T-helper 1 cell treated with Interleukin-12 subunit alpha and Interleukin-12 subunit beta and Interleukin-4 antibody, amounts not matched to agents 30 ng/mL and 1 ng/mL, for 36 hours (primary cell): ENCODE results near the gene LRRC14B. TPM values are rescaled to one million over a fixed set of nuclear protein-coding genes. Genes with fewer than 3 reads are reported as not detected.
"Not testable (repeated sequence)": the region's sequence is repeated elsewhere in the genome, so short reads cannot be mapped to it uniquely, and the experiment has no call there.

Experiments used
- intact Hi-C: fragments of 100-400 bp; cut with micrococcal nuclease; formaldehyde crosslinking; loops from one replicate; pipeline ENCODE4 v1.15.1; 2024
- total RNA-seq: library from RNA; stranded (reverse); gene quantifications from 2 replicates; pipeline ENCODE4 v1.2.3, GENCODE V29; 2022

The LRRC14B gene
- total RNA-seq, 1 donor from 2014 or later: not detected

DNA sequence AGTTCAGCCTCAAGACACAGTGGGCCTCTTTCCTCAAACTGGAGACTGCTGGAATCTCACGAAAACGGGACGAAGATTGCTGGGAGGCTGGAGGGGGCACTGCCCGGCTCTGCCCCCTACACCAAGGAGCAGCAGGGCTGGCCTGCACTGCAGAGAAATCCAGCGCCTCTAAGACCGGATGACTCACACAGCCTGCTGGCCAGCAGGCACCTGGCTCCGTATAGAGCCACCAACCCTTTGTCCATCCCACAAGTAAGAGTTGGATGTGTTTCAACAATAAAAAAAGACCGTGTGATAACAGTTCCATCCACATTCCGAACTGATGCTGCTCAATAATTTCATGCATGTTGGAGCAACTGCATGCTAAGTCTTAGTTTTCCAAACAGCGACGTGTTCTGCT is 15.1 kb downstream of the LRRC14B start:
- intact Hi-C loops: no loop called here

DNA sequence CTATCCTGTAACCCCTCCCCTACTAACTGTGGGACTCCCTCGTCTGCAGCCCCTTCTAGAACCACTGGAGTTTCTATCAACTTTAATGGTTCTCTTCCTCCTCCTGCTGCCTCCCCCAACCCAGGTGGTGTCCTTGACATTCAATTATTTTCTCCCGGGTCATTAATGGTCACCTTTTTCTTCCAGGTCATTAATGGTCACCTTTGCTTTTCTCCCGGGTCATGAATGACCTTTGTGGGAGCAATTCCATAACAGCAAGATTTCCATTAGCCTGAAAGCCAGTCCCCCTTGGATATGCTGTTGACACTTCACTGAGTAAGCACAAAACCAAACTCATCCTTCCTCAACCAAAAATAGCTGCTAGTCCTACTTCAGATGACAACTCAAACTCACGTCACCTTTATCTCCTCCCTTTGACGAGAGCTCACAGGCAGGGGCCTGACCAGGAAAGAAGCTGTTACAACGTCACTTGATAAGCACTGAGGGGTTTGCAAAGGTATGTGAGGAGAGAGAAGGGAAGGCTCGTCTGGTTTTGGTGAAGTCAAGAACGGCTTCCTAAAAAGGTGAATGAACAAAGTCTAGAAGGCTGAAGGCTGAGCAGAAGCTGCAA is 15.7 kb downstream of the LRRC14B start:
- intact Hi-C loops: no loop called here

DNA sequence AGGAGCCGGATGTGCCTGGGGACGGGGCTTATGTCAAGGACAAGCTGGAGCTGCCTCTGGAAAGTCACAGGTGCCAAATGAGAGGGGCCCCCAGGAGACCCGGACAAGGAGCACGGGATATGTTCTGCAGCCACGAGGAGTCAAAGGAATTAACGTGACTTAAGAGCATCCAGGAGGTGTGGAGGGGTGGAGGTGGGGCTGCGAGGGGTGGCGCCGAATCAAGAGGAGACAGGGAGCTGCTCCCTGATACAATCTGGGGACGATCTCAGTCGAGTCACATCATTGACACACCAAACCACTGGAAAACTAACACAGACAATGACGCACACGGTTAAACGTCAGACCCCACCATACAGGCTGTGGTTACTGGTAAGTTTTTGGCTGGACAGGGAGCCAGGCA is 16.3 kb downstream of the LRRC14B start:
- intact Hi-C loops: no loop called here

DNA sequence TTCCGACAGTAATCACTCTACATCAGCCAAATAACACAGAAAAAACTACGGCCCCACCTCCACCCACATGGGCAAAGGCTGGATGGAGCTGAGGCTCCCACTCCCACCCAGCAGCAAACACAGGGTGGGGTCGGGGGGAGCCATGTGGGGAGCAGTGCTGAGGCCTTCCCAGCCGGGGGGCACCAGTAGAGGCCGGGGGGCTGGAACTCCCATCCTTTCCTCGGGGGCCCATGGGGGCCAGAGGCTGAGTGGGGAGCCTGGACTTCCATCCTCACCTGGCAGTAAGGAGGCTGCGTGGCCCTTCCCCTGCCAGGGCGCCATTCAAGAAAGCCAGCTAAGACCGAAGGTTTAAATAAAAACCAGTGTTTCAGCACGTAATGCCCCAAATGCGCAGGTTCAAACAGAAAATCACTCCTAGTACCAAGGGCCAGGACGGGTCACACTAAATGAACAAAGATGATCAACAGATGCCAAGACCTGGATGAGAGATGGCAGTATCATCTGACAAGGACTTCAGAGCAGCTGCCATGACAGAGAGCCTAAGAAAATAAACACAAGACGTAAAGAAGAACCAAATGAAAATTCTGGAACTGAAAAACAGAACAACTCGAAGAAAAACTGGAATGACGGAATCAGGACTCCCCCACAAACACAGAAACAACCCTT is 17.3 kb downstream of the LRRC14B start:
- intact Hi-C loops: no loop called here

DNA sequence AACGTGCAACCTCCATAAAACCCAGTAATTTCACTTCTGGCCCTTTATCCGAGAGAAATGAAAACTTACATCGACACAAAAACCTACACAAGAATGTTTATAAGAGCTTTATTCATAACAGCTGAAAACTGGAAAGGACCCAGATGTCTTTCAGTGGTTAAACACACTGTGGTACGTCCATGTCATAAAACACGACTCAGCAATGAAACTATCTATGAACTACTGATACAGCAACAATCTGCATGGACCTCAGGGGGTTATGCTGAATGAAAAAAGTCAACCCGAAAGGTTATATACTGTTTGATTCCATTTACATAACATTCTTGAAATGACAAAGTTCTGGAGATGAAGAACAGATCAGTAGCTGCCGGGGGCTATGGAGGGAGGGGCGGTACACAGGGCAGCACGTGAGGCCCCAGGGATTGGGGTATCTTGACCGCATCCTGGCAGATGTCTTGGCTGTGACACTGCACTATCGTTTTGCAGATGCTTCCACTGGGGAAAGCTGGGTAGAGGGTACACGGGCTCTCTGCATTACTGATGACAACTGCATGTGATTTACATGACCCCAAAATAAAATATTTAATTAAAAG is 22.6 kb downstream of the LRRC14B start:
- intact Hi-C loops: no loop called here

DNA sequence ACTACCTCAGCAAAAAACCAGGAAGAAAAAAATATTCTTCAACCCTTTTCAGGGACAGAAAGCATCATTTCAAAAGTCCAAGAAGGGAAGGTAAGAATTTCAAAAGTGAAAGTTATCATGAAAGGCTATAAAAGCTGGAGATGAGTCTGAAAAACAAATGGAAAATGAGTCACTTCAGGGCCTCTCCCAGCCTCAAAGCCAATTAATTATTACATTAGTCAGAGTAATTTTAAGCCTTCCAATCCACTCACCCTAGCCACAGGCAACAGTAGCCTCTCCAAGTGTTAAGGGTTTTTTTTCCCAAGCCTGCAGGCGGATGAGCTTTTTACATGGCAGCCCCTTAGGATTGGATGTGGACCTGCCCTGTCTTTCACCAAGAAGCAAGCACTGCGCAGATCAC is 24.0 kb downstream of the LRRC14B start:
- intact Hi-C loops: loop anchor here (5.0 kb wide), 2 partner anchors 117 to 242 kb away; no protein-coding TSS in a partner anchor

DNA sequence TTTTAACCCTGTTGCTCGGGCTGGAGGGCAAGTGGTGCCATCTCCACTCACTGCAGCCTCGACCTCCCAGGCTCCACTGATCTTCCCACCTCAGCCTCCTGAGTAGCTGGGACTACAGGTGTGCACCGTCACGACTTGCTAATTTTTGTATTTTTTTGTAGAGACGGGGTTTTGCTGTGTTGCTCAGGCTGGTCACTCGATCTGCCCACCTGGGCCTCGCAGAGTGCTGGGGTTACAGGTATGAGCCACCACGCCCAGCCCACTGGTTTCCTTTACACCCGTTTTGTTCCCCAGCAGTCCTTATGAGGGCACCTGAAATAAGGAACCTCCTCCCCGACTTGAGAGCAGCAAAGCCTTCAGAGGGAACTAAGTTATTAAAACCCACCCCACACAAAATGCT is 24.8 kb downstream of the LRRC14B start:
- intact Hi-C loops: loop anchor here (5.0 kb wide), 2 partner anchors 116 to 241 kb away; no protein-coding TSS in a partner anchor

DNA sequence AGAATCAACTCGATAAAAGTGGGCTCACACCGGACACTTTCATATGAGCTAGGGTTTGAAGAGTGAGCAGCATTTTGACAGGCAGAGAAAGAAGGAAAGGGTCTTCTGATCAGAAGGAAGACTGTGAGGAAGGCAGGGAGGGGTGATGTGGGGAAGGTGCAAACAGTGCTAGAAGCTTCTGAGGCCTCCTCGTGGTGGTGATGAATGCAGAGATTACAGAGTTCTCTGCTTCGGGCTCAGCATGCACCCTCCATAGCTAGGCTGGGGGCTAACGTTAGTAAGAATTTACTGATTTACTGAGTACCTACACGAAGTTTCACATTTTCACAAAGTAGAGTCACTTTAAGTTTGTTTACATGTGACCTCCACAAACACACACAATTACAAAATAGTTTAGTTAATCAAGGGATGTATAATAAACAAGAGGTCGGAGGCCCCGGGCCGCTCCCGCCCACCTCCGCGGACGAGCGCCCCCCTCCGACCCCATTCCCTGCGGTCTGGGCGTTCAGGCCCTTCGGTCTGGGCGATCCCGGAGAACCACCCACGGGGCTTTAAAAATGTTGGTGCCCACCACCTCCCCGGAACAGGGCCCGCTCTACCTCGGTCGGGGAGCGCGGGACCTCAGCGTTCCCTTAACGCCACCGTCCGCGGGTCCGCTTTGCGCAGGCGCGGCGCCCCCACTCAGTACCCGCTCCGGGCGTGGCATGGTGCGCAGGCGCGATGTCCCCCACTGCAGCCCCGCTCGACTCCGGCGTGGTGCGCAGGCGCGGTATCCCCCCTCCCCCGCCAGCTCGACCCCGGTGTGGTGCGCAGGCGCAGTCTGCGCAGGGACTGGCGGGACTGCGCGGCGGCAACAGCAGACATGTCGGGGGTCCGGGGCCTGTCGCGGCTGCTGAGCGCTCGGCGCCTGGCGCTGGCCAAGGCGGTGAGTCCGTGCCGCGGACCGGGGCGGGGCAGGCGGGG is 26.5 kb downstream of the LRRC14B start, which contains the start of the genes CCDC127 and SDHA:
Gene CCDC127, minus strand, starts transcription at position 660 of the 963 bp plus-strand sequence. CDS start 1,304 bp downstream, outside the sequence.
Gene SDHA, plus strand, starts transcription at position 827 of the 963 bp plus-strand sequence. Its CDS starts 36 bp downstream, at position 863.
- intact Hi-C loops: loop anchor here (1.0 to 5.0 kb wide), 7 partner anchors 29 to 1575 kb away; partner anchors contain the start of genes CEP72 and EXOC3

DNA sequence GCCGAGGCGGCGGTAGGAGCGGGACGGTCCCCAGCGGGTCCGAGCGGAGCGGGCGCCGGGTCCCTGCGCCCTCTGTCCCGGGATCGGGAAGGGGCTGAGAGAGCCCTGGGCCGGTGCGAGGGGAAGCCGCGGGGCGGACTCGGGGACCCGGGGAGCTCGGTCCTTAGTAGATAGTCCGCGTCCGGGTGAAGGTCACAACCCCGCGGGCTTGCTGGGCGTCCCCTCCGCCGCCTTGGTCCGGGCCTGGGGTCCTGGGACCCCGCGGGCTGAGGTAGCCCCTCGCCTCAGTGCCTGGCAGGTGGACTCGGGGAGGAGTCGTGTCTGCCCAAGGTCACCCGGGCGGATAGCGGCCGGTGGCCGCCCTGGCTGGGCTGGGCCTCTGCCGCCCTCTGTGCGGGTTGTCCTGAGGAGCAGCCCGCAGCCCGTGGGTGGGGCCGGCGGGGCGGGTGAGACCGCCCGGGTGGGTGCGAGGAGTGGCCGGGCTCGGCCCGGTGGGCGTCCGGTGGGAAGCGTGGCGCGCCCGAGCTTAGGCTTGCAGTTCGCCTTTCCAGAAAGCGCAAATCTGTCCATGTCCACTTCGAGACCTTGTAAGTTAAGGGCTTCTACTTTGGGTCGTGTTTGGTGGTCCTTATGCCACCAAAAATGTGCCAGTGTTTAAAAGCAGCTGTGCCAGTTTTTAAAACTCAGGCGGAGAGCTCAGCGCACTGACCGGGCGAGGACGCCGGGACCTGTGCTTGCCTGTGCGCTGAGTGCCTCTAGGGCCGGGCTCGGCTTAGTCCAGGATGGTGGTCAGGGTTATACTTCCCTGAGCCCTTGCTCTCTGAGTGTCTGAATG is 27.4 kb downstream of the LRRC14B start:
- intact Hi-C loops: loop anchor here (1.0 to 5.0 kb wide), 7 partner anchors 30 to 1574 kb away; partner anchors contain the start of genes CEP72 and EXOC3

DNA sequence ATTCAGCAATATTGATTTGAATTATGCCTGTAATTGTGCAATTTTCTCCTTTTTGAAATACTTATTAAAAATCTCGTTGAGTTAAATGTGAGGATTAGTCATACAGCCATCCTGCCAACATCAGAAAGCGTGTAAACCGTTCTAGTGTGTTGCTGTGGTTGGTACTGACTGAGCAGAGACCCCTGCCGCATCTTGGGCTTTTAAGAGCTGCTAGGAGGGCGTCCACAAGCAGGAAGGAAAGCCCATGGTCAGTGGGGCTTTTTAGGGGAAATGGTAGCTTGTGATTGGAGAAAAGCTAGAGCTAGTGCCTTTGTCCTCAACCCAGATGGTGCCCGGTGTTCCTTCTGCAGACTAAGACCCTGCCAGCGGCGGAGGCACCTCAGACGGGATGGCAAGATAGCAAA is 28.2 kb downstream of the LRRC14B start:
- intact Hi-C loops: loop anchor here (2.0 to 5.0 kb wide), 5 partner anchors 113 to 1573 kb away; partner anchors contain the start of gene CEP72

DNA sequence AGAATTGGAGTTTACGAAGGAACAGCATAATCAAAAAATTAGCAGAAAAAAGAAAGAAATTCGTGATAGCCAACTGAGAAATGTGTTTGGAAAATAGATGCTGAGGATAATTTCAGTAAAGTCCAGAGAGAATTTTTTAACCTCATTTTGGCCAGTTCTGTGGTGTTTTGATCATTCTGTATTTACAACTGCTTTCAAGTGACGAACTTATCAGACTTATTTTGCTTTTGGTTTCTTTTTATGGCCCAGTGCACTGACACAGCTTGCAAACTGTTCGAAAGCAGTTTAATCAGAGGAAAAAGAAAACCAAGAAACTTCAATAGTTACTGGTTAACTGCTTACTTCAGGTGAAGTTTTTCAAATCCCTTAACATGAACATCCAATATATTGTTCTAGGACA is 28.7 kb downstream of the LRRC14B start:
- intact Hi-C loops: loop anchor here (1.0 to 10.0 kb wide), 9 partner anchors 51 to 1573 kb away; partner anchors contain the start of genes AHRR, CEP72 and PDCD6

DNA sequence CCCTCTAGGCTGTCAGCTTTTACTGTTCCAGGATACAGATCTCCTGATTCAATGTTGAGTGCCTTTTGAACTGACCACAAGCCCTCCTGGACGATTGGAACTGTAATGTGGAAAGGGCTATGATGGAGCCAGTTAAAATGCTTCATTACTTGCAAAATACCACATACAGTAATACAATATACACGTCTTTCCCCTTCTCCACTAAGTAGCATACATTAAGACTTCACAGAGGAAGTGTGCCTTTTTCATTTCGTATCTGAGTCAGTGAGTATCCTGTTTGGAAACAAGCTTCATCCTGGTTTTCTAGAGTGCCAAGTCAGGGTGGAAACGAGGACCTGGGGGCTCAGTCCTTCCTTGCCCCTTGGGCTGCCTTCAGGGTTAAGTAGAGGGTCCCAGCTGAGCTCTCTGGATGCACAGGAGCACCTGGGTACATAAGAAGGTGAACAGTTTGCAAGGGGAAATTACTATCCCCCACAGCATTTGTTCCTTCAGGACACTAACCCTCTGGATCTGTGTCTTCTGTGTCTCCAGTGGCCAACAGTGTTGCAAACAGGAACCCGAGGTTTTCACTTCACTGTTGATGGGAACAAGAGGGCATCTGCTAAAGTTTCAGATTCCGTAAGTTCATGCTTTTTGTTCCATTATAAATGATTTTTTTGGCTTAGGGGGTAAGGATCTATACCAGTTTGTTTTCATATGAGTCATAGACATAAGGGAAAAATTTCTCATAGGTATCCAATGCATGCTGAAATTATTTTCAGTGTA is 31.8 kb downstream of the LRRC14B start:
- intact Hi-C loops: loop anchor here (10.0 kb wide), 1 partner anchor 882 kb away; no protein-coding TSS in a partner anchor

DNA sequence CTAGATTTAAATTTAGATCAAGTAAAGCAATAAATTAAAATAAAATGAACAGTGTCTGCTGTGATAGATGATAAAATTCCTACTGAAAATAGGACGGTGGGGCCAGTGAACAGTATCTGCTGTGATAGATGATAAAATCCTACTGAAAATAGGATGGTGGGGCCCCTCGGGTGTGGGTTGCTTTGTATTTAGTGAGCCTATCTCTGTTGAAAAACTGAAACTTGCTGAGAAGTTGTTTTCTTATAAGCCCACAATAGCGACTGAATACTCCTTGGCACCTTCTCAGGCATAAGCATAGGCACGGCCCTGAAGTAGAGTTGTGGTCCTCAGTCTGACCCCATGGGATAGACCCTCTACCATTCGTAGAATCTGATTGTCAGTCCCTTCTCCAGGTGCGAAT is 32.5 kb downstream of the LRRC14B start:
- intact Hi-C loops: loop anchor here (10.0 kb wide), 1 partner anchor 881 kb away; no protein-coding TSS in a partner anchor

DNA sequence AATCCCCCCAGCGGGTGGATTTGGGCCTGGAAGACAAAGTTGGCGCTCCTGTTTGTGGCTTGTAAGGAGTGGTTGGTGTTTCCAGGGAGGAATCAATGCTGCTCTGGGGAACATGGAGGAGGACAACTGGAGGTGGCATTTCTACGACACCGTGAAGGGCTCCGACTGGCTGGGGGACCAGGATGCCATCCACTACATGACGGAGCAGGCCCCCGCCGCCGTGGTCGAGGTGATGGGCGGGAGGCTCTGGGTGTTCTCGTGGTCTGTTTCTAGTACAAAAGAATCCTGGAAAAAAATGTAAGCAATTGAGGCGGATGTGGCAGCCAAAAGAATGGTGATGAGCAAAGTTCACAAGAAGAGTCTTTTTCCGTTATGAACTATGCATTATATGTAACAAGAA is 34.0 kb downstream of the LRRC14B start:
- intact Hi-C loops: loop anchor here (10.0 kb wide), 1 partner anchor 879 kb away; no protein-coding TSS in a partner anchor

DNA sequence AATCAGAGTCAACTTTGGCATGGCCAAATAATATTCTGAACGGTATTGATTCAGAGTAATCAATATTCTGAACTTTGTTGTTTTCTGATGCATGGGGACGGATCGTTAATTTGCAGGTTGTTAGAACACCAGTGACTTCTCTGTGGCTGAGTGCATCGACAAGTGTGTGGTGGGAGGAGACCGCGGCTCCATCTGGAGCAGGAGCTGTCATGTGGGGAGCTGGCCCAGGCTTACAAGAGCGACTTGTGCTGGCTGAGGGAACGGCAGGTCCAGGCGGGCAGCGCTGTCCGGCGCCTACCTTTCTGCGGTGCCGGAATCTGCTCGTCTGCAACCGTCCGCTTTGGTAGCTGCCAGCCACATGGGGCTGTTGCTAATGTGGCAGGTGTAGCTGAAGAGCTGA is 36.1 kb downstream of the LRRC14B start:
- intact Hi-C loops: loop anchor here (10.0 kb wide), 1 partner anchor 877 kb away; no protein-coding TSS in a partner anchor

DNA sequence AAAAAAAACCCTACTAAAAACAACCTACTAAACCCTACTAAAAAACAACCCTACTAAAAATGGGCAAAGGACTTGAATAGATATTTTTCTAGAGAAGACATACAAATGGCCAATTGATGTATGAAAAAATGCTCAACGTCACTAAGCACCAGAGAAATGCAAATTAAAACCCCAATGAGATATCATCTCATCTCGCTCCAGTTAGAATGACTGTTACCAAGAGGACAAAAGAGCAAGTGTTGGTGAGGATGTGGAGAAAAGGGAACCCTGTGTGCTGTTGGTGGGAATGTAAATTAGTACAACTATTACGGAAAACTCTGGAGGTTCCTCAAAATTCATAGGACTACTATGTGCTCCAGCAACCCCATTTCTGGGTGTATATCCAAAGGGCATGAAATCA is 37.6 kb downstream of the LRRC14B start:
- intact Hi-C loops: loop anchor here (10.0 kb wide), 1 partner anchor 876 kb away; no protein-coding TSS in a partner anchor

DNA sequence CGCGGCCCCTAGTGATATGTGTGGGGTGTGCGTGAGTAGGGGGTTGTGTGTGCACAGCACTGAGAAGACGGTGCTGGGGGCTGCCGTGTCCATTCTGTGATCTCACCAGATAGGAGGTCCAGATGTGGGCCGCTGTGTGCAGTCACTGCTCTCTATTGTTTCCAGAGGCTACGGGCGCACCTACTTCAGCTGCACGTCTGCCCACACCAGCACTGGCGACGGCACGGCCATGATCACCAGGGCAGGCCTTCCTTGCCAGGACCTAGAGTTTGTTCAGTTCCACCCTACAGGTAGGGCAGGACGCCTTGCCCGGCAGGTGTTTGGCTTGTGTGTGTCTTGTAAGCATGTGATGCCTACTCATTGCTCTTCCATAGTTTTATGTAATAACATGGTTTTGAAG is 39.4 kb downstream of the LRRC14B start:
- intact Hi-C loops: no loop called here

DNA sequence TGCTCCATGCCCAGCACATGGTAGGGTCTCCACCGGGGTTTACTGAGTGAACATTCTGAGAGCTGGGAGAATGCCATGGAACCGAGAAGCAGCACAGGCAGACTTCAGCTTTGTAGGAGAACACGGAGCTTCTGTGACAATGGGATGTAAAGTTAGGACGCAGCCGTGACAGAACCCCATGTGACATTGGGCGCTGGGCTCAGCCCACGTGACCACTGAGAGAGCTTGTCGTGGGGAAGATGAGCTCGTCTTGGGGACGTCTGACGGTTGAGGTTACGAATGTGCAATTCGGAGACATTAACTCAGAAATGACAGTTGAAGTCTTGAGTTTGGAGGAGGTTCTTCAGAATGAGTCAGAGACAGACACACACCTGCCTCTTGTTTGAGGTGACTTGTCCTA is 40.4 kb downstream of the LRRC14B start:
- intact Hi-C loops: no loop called here

DNA sequence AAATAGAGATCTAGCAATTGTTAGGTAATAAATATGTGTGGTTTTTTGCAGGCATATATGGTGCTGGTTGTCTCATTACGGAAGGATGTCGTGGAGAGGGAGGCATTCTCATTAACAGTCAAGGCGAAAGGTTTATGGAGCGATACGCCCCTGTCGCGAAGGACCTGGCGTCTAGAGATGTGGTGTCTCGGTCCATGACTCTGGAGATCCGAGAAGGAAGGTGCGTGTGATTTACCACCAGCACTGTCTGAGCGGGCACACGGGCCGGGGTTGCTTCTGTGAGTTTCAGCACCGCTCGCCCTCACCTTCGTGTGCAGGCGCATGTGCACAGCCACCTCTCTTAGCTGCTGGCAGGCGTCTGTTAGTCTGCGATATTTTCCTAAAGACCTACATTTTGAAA is 42.1 kb downstream of the LRRC14B start:
- intact Hi-C loops: not testable (repeated sequence)
